Right lobe of liver (tissue), 6 donors: ENCODE data around the gene ZNF691. TPM values are rescaled to one million over a fixed set of nuclear protein-coding genes. Genes with fewer than 3 reads are reported as not detected.
"Not testable (repeated sequence)": the region's sequence is repeated elsewhere in the genome, so short reads cannot be mapped to it uniquely, and the experiment has no call there.

Source experiments
- ATAC-seq, 4 donors: fragments of 200-7000 bp; cut with Tn5 transposase; one replicate each; pipeline ENCODE4 v1.9.1; 2020; ENCODE audit warnings: mild to moderate bottlenecking in 4 of 4, moderate library complexity in 4 of 4
- DNase-seq, 3 donors: peaks; one replicate each; pipeline ENCODE4 v3.0.0-alpha.2; 2020
- H3K27ac ChIP-seq, 3 donors: fragments of 200-600 bp; one replicate each; pipeline ENCODE4 v1.8.0; 2022
- H3K27me3 ChIP-seq, 2 donors: fragments of 200-600 bp; one replicate each; pipeline ENCODE4 v1.8.0; 2022
- H3K36me3 ChIP-seq, 4 donors: fragments of 200-600 bp; sonication (generic) in 1 of 4; one replicate each; pipeline versions ENCODE4 v1.5.1 to v1.8.0; 2017 to 2022; ENCODE audit warnings: control low read depth in 1 of 4
- H3K4me1 ChIP-seq, 4 donors: fragments of 200-600 bp; sonication (generic) in 1 of 4; one replicate each; pipeline versions ENCODE4 v1.5.1 to v1.8.0; 2017 to 2022; ENCODE audit warnings: control low read depth in 1 of 4
- H3K4me3 ChIP-seq, 3 donors: fragments of 200-600 bp; one replicate each; pipeline ENCODE4 v1.8.0; 2022
- H3K9me3 ChIP-seq, 4 donors: fragments of 200-600 bp; sonication (generic) in 1 of 4; one replicate each; pipeline versions ENCODE4 v1.5.1 to v1.8.0; 2017 to 2022; ENCODE audit warnings: control low read depth in 1 of 4
- CTCF ChIP-seq, 4 donors: fragments of 200-600 bp in 3 of 4; fragments of 450-650 bp in 1 of 4; IDR thresholded peaks; one replicate each; pipeline versions ENCODE4 v1.5.1 to v1.8.0; 2016 to 2022; ENCODE audit warnings: antibody characterized with exemption in 4 of 4, mild to moderate bottlenecking in 2 of 4
- POLR2A ChIP-seq: fragments of 450-650 bp; IDR thresholded peaks from one replicate; pipeline ENCODE4 v1.6.1; 2017; ENCODE audit warnings: antibody characterized with exemption, mild to moderate bottlenecking
- WGBS: methylation state at CpG from one replicate; pipeline ENCODE4 v1.1.6; 2018; ENCODE audit warnings: low coverage, low lambda C conversion rate; ENCODE audit not compliant: insufficient coverage; ENCODE audit errors: missing lambda C conversion rate; 5-methylcytosine and 5-hydroxymethylcytosine counted together
- intact Hi-C, 2 donors: fragments of 100-400 bp; cut with DNase I; formaldehyde crosslinking; loops; one replicate each; pipeline versions ENCODE4 v1.11.2 to v1.14.1; 2022
- total RNA-seq, 6 experiments: library from RNA; depleted of rRNA in 2 of 6; stranded (reverse); fragments of >200 nt in 2 of 6; fragmentation: NEBNext Ultra II Directional in 3 of 6; extraction: Animal tissue kit (Norgen Biotek cat#: 25700) in 3 of 6; gene quantifications; one replicate each; pipeline versions ENCODE4 v1.1.0 to v1.2.4, GENCODE V29; 2016 to 2023
- donor health status: DM: no; HTN: yes; CAD: no.
- donor health status: DM: no; HTN: no; CAD: no.
- donor health status: DM: no; HTN: no; CAD: no.
- donor health status: DM: no; HTN: yes; CAD: no.
- donor health status: DM: no; HTN: yes; CAD: no.

The ZNF691 gene
- total RNA-seq, 6 experiments from 2014 or later = 5.0 to 9.5 (median 7.2) TPM

GRCh38 chr1:42806171-42806570 is 40.2 kb upstream of the ZNF691 start:
- TF ChIP-seq CTCF (IDR thresholded peaks at IDR 0.05) (no peak), POLR2A (no peak)
- Histone ChIP-seq H3K36me3 (no peaks in the 10 kb centered on the region), H3K27me3 (no peaks in the 10 kb centered on the region), H3K4me3 (no peak overlapping the region), H3K27ac (no peak overlapping the region), H3K9me3 (no peaks in the 10 kb centered on the region), H3K4me1 (no peaks in the 10 kb centered on the region)
- DNase-seq = no peak
- intact Hi-C loops = no loop called here
- no peak for ATAC-seq

- 72% methylated on average over 4 of the region's 5 CpGs for WGBS
- H3K4me3 ChIP-seq = no peak overlapping the region
These were observed 39.8 kb upstream of the ZNF691 start for GRCh38 chr1:42806593-42806992.

GRCh38 chr1:42807056-42807668 is 39.3 kb upstream of the ZNF691 start:
- H3K36me3 ChIP-seq = no peaks in the 10 kb centered on the region
- no peak for TF ChIP-seq POLR2A
- no peak for TF ChIP-seq CTCF (IDR thresholded peaks at IDR 0.05)
- no peak for DNase-seq
- H3K27me3 ChIP-seq = no peaks in the 10 kb centered on the region
- H3K9me3 ChIP-seq = no peaks in the 10 kb centered on the region
- no peak overlapping the region for H3K27ac ChIP-seq
- H3K4me1 ChIP-seq = no peaks in the 10 kb centered on the region
- H3K4me3 ChIP-seq = no peak overlapping the region
- ATAC-seq = no peak
- intact Hi-C loops = no loop called here

More at GRCh38 chr1:42806593-42806992, 39.8 kb upstream of the ZNF691 start:
- TF ChIP-seq CTCF (IDR thresholded peaks at IDR 0.05) = no peak
- no peak for TF ChIP-seq POLR2A
- no peaks in the 10 kb centered on the region for H3K9me3 ChIP-seq
- no peak overlapping the region for H3K27ac ChIP-seq
- ATAC-seq (no peak), DNase-seq (no peak)
- no peaks in the 10 kb centered on the region for H3K36me3 ChIP-seq
- H3K4me1 ChIP-seq = no peaks in the 10 kb centered on the region
- no peaks in the 10 kb centered on the region for H3K27me3 ChIP-seq
- intact Hi-C loops = no loop called here

- peaks cover 0 to 25% (median 11%) of the 10 kb centered on the region in 4 donors for H3K4me1 ChIP-seq
- H3K9me3 ChIP-seq, H3K27me3 ChIP-seq, DNase-seq, ATAC-seq, H3K4me3 ChIP-seq, H3K36me3 ChIP-seq, H3K27ac ChIP-seq, intact Hi-C loops: not testable (repeated sequence)
- 100% methylated on average over 2 of the region's 3 CpGs for WGBS
These were observed 31.6 kb upstream of the ZNF691 start for GRCh38 chr1:42814815-42815214.

- no peaks in the 10 kb centered on the region for H3K9me3 ChIP-seq
- TF ChIP-seq POLR2A (no peak), CTCF (IDR thresholded peaks at IDR 0.05) (no peak)
- peaks cover 0 to 37% (median 16%) of the 10 kb centered on the region in 4 donors for H3K4me1 ChIP-seq
- H3K27ac ChIP-seq = peak overlapping the region in 2 of 3 donors; percentile 93 to 94
- no peaks in the 10 kb centered on the region for H3K27me3 ChIP-seq
- DNase-seq (no peak), ATAC-seq (peak in 1 of 4 donors; percentile 1)
- no peaks in the 10 kb centered on the region for H3K36me3 ChIP-seq
- peak overlapping the region; percentile 64 to 72 (median 66) for H3K4me3 ChIP-seq
- intact Hi-C loops = no loop called here
- WGBS = 26% methylated on average over 7 of the region's 7 CpGs
These were observed 30.4 kb upstream of the ZNF691 start for GRCh38 chr1:42815941-42816584.
